H1 (cell line): ENCODE data around the gene RPS15. TPM values are rescaled to one million over a fixed set of nuclear protein-coding genes. Genes with fewer than 3 reads are reported as not detected.

Source experiments
- CTCF ChIA-PET: fragments of 300-600 bp; sonication (Branson Sonifier 250); formaldehyde crosslinking; loops from one replicate; lab custom pipeline; 2021; ENCODE audit not compliant: partially characterized antibody; lab: Charles Lee
- POLR2A ChIA-PET: fragments of 300-600 bp; sonication (Branson Sonifier 250); formaldehyde crosslinking; loops from one replicate; lab custom pipeline; 2021; ENCODE audit warnings: inconsistent platforms; ENCODE audit not compliant: partially characterized antibody; lab: Charles Lee
- DNase-seq, 2 experiments: peaks; one replicate each; pipeline versions ENCODE4 v3.0.0 to v3.0.0-alpha.2; 2010 to 2022; ENCODE audit warnings: low spot score in 2 of 2, low read depth in 1 of 2, mixed read lengths in 1 of 2
- FAIRE-seq: peaks from 2 replicates; lab custom pipeline; 2011; peaks lifted over from hg19 to GRCh38; lab: Jason Lieb, UNC
- H2AFZ ChIP-seq: 2 replicates; pipeline ENCODE4 v1.8.1; 2012; ENCODE audit warnings: low read length, inconsistent platforms
- H2AK5ac ChIP-seq: 2 replicates; pipeline ENCODE4 v1.6.1; 2013; ENCODE audit warnings: low read depth, low read length
- H2BK120ac ChIP-seq: replicated peaks from 2 replicates; pipeline ENCODE3; 2013; ENCODE audit warnings: low read depth, low read length, inconsistent platforms
- H2BK12ac ChIP-seq: 2 replicates; pipeline ENCODE4 v1.6.1; 2013; ENCODE audit warnings: low read depth, low read length
- H2BK15ac ChIP-seq: 2 replicates; pipeline ENCODE4 v1.6.1; 2013; ENCODE audit warnings: low read length
- H2BK20ac ChIP-seq: 2 replicates; pipeline ENCODE4 v1.6.1; 2013; ENCODE audit warnings: low read length
- H2BK5ac ChIP-seq: 2 replicates; pipeline ENCODE4 v1.6.1; 2013; ENCODE audit warnings: low read depth, low read length
- H3K14ac ChIP-seq: 2 replicates; pipeline ENCODE4 v1.6.1; 2013; ENCODE audit warnings: inconsistent platforms; ENCODE audit not compliant: insufficient read length
- H3K18ac ChIP-seq: 2 replicates; pipeline ENCODE4 v1.6.1; 2013; ENCODE audit warnings: low read length; ENCODE audit errors: extremely low read depth
- H3K23ac ChIP-seq: 2 replicates; pipeline ENCODE4 v1.6.1; 2013; ENCODE audit warnings: inconsistent platforms; ENCODE audit not compliant: insufficient read length
- H3K23me2 ChIP-seq: 2 replicates; pipeline ENCODE4 v1.6.1; 2013; ENCODE audit warnings: low read depth, low read length
- H3K27ac ChIP-seq: 2 replicates; pipeline ENCODE4 v1.6.1; 2011; ENCODE audit warnings: low read depth, low read length, inconsistent platforms
- H3K27me3 ChIP-seq, 4 experiments: replicated peaks in 1 of 4; 1 replicate in 1 of 4; 2 replicates in 3 of 4; pipeline versions ENCODE4 v1.6.1 to v1.8.1; 2011 to 2013; ENCODE audit warnings: low read length in 3 of 4, mild to moderate bottlenecking in 3 of 4, inconsistent platforms in 2 of 4, mixed read lengths in 2 of 4, moderate library complexity in 1 of 4; ENCODE audit not compliant: control insufficient read depth in 3 of 4, insufficient read depth in 3 of 4; ENCODE audit errors: extremely low read depth in 1 of 4
- H3K36me3 ChIP-seq, 4 experiments: 2 replicates each; pipeline versions ENCODE4 v1.6.1 to v1.8.1; 2011 to 2013; ENCODE audit warnings: mild to moderate bottlenecking in 4 of 4, low read length in 3 of 4, moderate library complexity in 2 of 4, control low read depth in 1 of 4, inconsistent platforms in 1 of 4; ENCODE audit not compliant: insufficient read depth in 4 of 4, control insufficient read depth in 2 of 4
- H3K4ac ChIP-seq: replicated peaks from 2 replicates; pipeline ENCODE3; 2013; ENCODE audit warnings: low read length, low read depth, mixed read lengths, inconsistent platforms; ENCODE audit not compliant: insufficient read length
- H3K4me1 ChIP-seq, 4 experiments: replicated peaks in 1 of 4; 1 replicate in 1 of 4; 2 replicates in 3 of 4; pipeline versions ENCODE4 v1.6.1 to v1.8.1; 2011 to 2013; ENCODE audit warnings: low read length in 3 of 4, inconsistent platforms in 2 of 4, mixed read lengths in 1 of 4; ENCODE audit not compliant: insufficient read depth in 4 of 4, control insufficient read depth in 3 of 4
- H3K4me2 ChIP-seq, 2 experiments: 2 replicates each; pipeline versions ENCODE4 v1.6.1 to v1.8.1; 2011 to 2013; ENCODE audit warnings: low read depth in 2 of 2, low read length in 2 of 2, control low read depth in 1 of 2, inconsistent platforms in 1 of 2, mild to moderate bottlenecking in 1 of 2; ENCODE audit not compliant: insufficient read depth in 1 of 2
- H3K4me3 ChIP-seq, 4 experiments: fragments of 200-600, 300-600 bp in 1 of 4; sonication (generic), shearing (Covaris generic), sonication (Bioruptor Twin) in 1 of 4; 2 replicates each; pipeline versions ENCODE4 v1.5.1 to v1.8.1; 2011 to 2016; ENCODE audit warnings: low read length in 4 of 4, low read depth in 3 of 4, control low read depth in 2 of 4, inconsistent platforms in 2 of 4, mild to moderate bottlenecking in 2 of 4, mixed read lengths in 1 of 4, moderate library complexity in 1 of 4; ENCODE audit not compliant: insufficient read depth in 2 of 4; ENCODE audit errors: extremely low read depth in 1 of 4
- H3K56ac ChIP-seq: replicated peaks from 2 replicates; pipeline ENCODE3; 2013; ENCODE audit warnings: low read depth, mild to moderate bottlenecking, mixed read lengths, low read length, inconsistent platforms; ENCODE audit not compliant: insufficient read length
- H3K79me1 ChIP-seq: 2 replicates; pipeline ENCODE4 v1.6.1; 2013; ENCODE audit warnings: low read depth, low read length, control low read depth
- H3K79me2 ChIP-seq, 2 experiments: 2 replicates each; pipeline versions ENCODE4 v1.6.1 to v1.8.1; 2012 to 2013; ENCODE audit warnings: low read length in 2 of 2, mild to moderate bottlenecking in 2 of 2, inconsistent platforms in 1 of 2; ENCODE audit not compliant: insufficient read depth in 2 of 2, control insufficient read depth in 1 of 2
- H3K9ac ChIP-seq, 4 experiments: replicated peaks in 1 of 4; 1 replicate in 1 of 4; 2 replicates in 3 of 4; pipeline versions ENCODE4 v1.6.1 to v1.8.1; 2011 to 2013; ENCODE audit warnings: low read depth in 3 of 4, low read length in 3 of 4, control low read depth in 2 of 4, mild to moderate bottlenecking in 2 of 4, moderate library complexity in 2 of 4, inconsistent platforms in 1 of 4; ENCODE audit errors: extremely low read depth in 1 of 4
- H3K9me3 ChIP-seq, 2 experiments: 2 replicates each; pipeline versions ENCODE4 v1.6.1 to v1.8.1; 2012 to 2013; ENCODE audit warnings: mild to moderate bottlenecking in 2 of 2, moderate library complexity in 2 of 2, control low read depth in 1 of 2, inconsistent platforms in 1 of 2, low read depth in 1 of 2, low read length in 1 of 2, mixed read lengths in 1 of 2; ENCODE audit not compliant: insufficient read depth in 2 of 2
- H4K20me1 ChIP-seq, 2 experiments: replicated peaks in 1 of 2; 2 replicates each; pipeline versions ENCODE3 to v1.8.1; 2011 to 2013; ENCODE audit warnings: inconsistent platforms in 2 of 2, low read length in 2 of 2, mild to moderate bottlenecking in 1 of 2; ENCODE audit not compliant: insufficient read depth in 2 of 2, control insufficient read depth in 1 of 2
- H4K5ac ChIP-seq: 2 replicates; pipeline ENCODE4 v1.6.1; 2013; ENCODE audit warnings: low read length, low read depth, mixed read lengths, inconsistent platforms; ENCODE audit not compliant: insufficient read length
- H4K8ac ChIP-seq: 2 replicates; pipeline ENCODE4 v1.8.0; 2013; ENCODE audit warnings: mild to moderate bottlenecking, moderate library complexity, low read length, inconsistent platforms; ENCODE audit not compliant: insufficient read depth; ENCODE audit errors: extremely low read depth
- H4K91ac ChIP-seq: replicated peaks from 2 replicates; pipeline ENCODE3; 2013; ENCODE audit warnings: low read length, mixed read lengths, inconsistent platforms; ENCODE audit not compliant: insufficient read length
- BRCA1 ChIP-seq: IDR thresholded peaks from 2 replicates; pipeline ENCODE4 v1.6.1; 2012; ENCODE audit warnings: low read depth, low read length, improper control_type of control experiment
- FOSL1 ChIP-seq: IDR thresholded peaks from 2 replicates; pipeline ENCODE4 v1.6.1; 2011; ENCODE audit warnings: mild to moderate bottlenecking, low read depth, low read length, moderate library complexity; ENCODE audit not compliant: insufficient read depth
- NRF1 ChIP-seq: IDR thresholded peaks from 2 replicates; pipeline ENCODE4 v1.6.1; 2011; ENCODE audit warnings: mild to moderate bottlenecking, low read depth, low read length, improper control_type of control experiment
- RAD21 ChIP-seq, 2 experiments: IDR thresholded peaks in 1 of 2; conservative IDR thresholded peaks in 1 of 2; 2 replicates each; pipeline ENCODE4 v1.6.1; 2011; ENCODE audit warnings: low read depth in 2 of 2, low read length in 2 of 2, improper control_type of control experiment in 1 of 2, inconsistent platforms in 1 of 2, mild to moderate bottlenecking in 1 of 2, moderate library complexity in 1 of 2
- RFX5 ChIP-seq: IDR thresholded peaks from 2 replicates; pipeline ENCODE4 v1.6.1; 2011; ENCODE audit warnings: low read depth, low read length, improper control_type of control experiment, borderline replicate concordance
- SP1 ChIP-seq: IDR thresholded peaks from 2 replicates; pipeline ENCODE4 v1.6.1; 2011; ENCODE audit warnings: low read depth, low read length
- SP2 ChIP-seq: IDR thresholded peaks from 2 replicates; pipeline ENCODE4 v1.6.1; 2012; ENCODE audit warnings: mild to moderate bottlenecking, low read length, inconsistent platforms
- SUZ12 ChIP-seq: fragments of 200-600 bp; sonication (generic); IDR thresholded peaks from 2 replicates; pipeline ENCODE4 v1.6.1; 2012; ENCODE audit warnings: mild to moderate bottlenecking, inconsistent platforms, low read length, moderate library complexity, mixed read lengths
- TAF1 ChIP-seq: IDR thresholded peaks from 2 replicates; pipeline ENCODE4 v1.6.1; 2011; ENCODE audit warnings: mild to moderate bottlenecking, low read depth, low read length
- TEAD4 ChIP-seq: IDR thresholded peaks from 2 replicates; pipeline ENCODE4 v1.6.1; 2012; ENCODE audit warnings: low read depth, low read length, inconsistent platforms, mixed read lengths
- ZNF274 ChIP-seq: IDR thresholded peaks from 2 replicates; pipeline ENCODE4 v1.7.0; 2012; ENCODE audit warnings: low read length, borderline replicate concordance; ENCODE audit errors: extremely low read depth
- WGBS, 2 experiments: shearing (Covaris generic) in 1 of 2; methylation state at CpG; one replicate each; pipeline versions ENCODE4 v1.1.6 to v1.1.7; 2013 to 2015; ENCODE audit warnings: low lambda C conversion rate in 2 of 2, mixed read lengths in 2 of 2, inconsistent platforms in 1 of 2, low coverage in 1 of 2, missing lambda C conversion rate in 1 of 2; ENCODE audit not compliant: insufficient replicate concordance in 2 of 2, insufficient coverage in 1 of 2, insufficient read length in 1 of 2; ENCODE audit errors: extremely low coverage in 1 of 2, missing lambda C conversion rate in 1 of 2; 5-methylcytosine and 5-hydroxymethylcytosine counted together
- polyA plus RNA-seq, 7 experiments: library from polyadenylated mRNA; depleted of rRNA in 3 of 7; stranded (reverse) in 5 of 7; unstranded in 2 of 7; fragments of >200 nt in 5 of 7; fragments of 200-250 nt in 2 of 7; gene quantifications; 1 replicate in 5 of 7; 2 replicates in 1 of 7; 4 replicates in 1 of 7; pipeline versions ENCODE4 v1.2.1 to v1.2.3, GENCODE V29; 2011 to 2013; ENCODE audit warnings: missing spikeins in 2 of 7, mixed read lengths in 2 of 7
- total RNA-seq: library from RNA; stranded (reverse); fragmentation: NEBNext Ultra II Directional; extraction: Animal tissue kit (Norgen Biotek cat#: 25700); gene quantifications from 2 replicates; pipeline ENCODE4 v1.2.1, GENCODE V29; 2021

The RPS15 gene
- total and polyA plus RNA-seq, 2 of the 8 experiments (the other 6 are each of a cell fraction or from before 2014, with no cell fraction given) = 1,562 to 3,890 TPM

DNA sequence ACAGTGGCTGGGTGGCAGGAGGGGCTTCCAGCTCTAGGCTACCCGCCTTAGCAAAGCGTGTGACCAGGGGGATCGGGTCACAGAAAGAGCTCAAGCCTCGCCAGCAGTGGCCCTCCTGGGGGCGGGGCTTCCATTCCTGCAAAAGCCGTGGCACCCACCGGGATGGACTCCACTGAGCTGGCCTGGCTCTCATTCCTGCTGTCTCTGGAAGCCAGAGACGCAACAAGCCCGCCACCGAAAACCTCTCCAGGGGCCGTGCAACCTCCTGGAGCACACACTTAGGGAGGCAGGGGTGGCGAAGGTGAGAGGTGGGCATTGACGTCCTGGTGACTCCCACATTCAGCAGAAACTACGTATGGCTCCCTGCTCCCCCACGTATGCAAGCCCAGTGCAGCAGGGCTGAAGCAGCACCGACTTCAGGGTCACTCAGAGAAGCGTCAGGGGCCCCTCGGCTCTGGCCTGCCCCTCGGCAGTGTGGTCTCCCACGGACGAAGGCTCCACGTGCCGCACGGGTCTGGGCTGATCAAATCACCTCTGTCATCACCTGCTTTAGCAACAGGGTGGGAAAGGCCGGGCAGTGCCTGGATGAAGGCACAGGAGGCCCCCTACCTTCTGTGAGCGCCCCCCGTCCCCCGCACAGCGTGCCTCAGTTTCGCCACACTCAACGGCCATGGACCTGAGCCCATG lies 37.7 kb downstream of the RPS15 start:
- H3K27ac ChIP-seq = no peak overlapping the region
- H2BK5ac ChIP-seq = no peak overlapping the region
- peaks cover 0 to 4% of the 10 kb centered on the region in 2 experiments; a peak in 1 of 4 replicates for H3K79me2 ChIP-seq
- DNase-seq (no peak), FAIRE-seq (no peak)
- WGBS, 2 experiments = 92% methylated on average over 30 of the region's 31 CpGs; no CpG with 5 or more reads in 1 of the 2 experiments
- H3K56ac ChIP-seq = no peak overlapping the region
- no peak overlapping the region for H3K23ac ChIP-seq
- no peak overlapping the region for H3K18ac ChIP-seq
- no peak overlapping the region for H3K4me3 ChIP-seq
- H3K4me2 ChIP-seq = no peak overlapping the region
- H3K9ac ChIP-seq = no peak overlapping the region
- no peak overlapping the region for H3K4ac ChIP-seq
- peaks cover 0 to 3% (median 1%) of the 10 kb centered on the region in 4 experiments; a peak in 1 of 8 replicates for H3K36me3 ChIP-seq
- ChIA-PET CTCF (interaction anchor here (0.9 to 1.8 kb wide), 8 partner anchors 10 to 36 kb away, joined by 3 to 5 read pairs (median 3); no protein-coding TSS in a partner anchor), POLR2A (interaction anchor here (0.7 to 4.5 kb wide), 6 partner anchors 10 to 201 kb away, joined by 3 to 27 read pairs (median 4); partner anchors contain the start of gene FAM174C)
- peaks cover 2% of the 10 kb centered on the region; the same call in 1 of the 2 replicates for H3K79me1 ChIP-seq
- no peak overlapping the region for H4K5ac ChIP-seq
- H4K20me1 ChIP-seq = peaks cover 20 to 42% of the 10 kb centered on the region in 2 experiments
- H3K4me1 ChIP-seq = peaks cover 0 to 8% (median 7%) of the 10 kb centered on the region in 4 experiments; a peak in 5 of 7 replicates
- no peak overlapping the region for H2AFZ ChIP-seq
- H2AK5ac ChIP-seq = no peak overlapping the region
- H3K23me2 ChIP-seq = peaks cover 10% of the 10 kb centered on the region
- no peak overlapping the region for H2BK12ac ChIP-seq
- no peak overlapping the region for H3K14ac ChIP-seq
- no peaks in the 10 kb centered on the region for H3K9me3 ChIP-seq
- no peak overlapping the region for H4K91ac ChIP-seq
- H2BK20ac ChIP-seq = no peak overlapping the region
- no peak for TF ChIP-seq SP1
- no peak for TF ChIP-seq TEAD4
- no peak for TF ChIP-seq SUZ12
- no peak for TF ChIP-seq FOSL1
- no peak for TF ChIP-seq NRF1
- TF ChIP-seq ZNF274 = no peak
- no peak for TF ChIP-seq SP2
- no peak for TF ChIP-seq TAF1
- no peak for TF ChIP-seq RAD21 (IDR thresholded peaks at IDR 0.05 in 1 of 2, conservative IDR thresholded peaks at IDR 0.05 in 1 of 2; ENCODE audit: low read depth in 2 of 2, low read length in 2 of 2)
- no peak for TF ChIP-seq RFX5
- TF ChIP-seq BRCA1 = no peak
- no peak overlapping the region for H2BK15ac ChIP-seq
- peaks cover 11 to 25% (median 22%) of the 10 kb centered on the region in 4 experiments for H3K27me3 ChIP-seq
- no peak overlapping the region for H2BK120ac ChIP-seq
- H4K8ac ChIP-seq = peak overlapping the region; percentile 68; the same call in 1 of the 2 replicates
